Activated CD4-positive, CD25-positive, alpha-beta regulatory T cell treated with anti-CD3 and anti-CD28 coated beads, Interleukin-2, amount 50 U/mL, for 16 hours (primary cell): ENCODE results near the gene TRPC1.

Source experiments
- DNase-seq: peaks from one replicate; pipeline ENCODE4 v3.0.0-alpha.2; 2020; ENCODE audit warnings: low read depth, low spot score

TRPC1 gene

GRCh38 chr3:142839831-142840230 lies 116.0 kb downstream of the TRPC1 start:
- DNase-seq: no peak

- no peak for DNase-seq
Measured at GRCh38 chr3:142844339-142844977, 120.6 kb downstream of the TRPC1 start.

- DNase-seq: no peak
Measured at GRCh38 chr3:142846779-142847577, 123.1 kb downstream of the TRPC1 start.

- DNase-seq: no peak
Measured at GRCh38 chr3:142849148-142849547, 125.3 kb downstream of the TRPC1 start.

- DNase-seq: no peak
Measured at GRCh38 chr3:142850395-142851023, 126.7 kb downstream of the TRPC1 start.

GRCh38 chr3:142852009-142852408 lies 128.2 kb downstream of the TRPC1 start:
- no peak for DNase-seq

- no peak for DNase-seq
Measured at GRCh38 chr3:142853270-142854168, 129.7 kb downstream of the TRPC1 start.

GRCh38 chr3:142857056-142857455 lies 133.2 kb downstream of the TRPC1 start:
- DNase-seq: no peak
